Measurements from ENCODE around the gene GTPBP10.

Gene GTPBP10

GRCh38 chr7:90401989-90402388 is 55.5 kb downstream of the GTPBP10 start:
- Histone ChIP-seq H4K91ac (ENCODE audit: low read depth, low read length, poor library complexity) (no peak overlapping the region), H3K9ac (ENCODE audit: low read depth, low read length, poor library complexity) (no peak overlapping the region), H2BK15ac (ENCODE audit: low read length) (no peak overlapping the region), H4K8ac (ENCODE audit: low read depth, low read length) (no peak overlapping the region), H3K18ac (ENCODE audit: low read length) (no peak overlapping the region), H2BK12ac (ENCODE audit: low read length) (no peak overlapping the region), H3K4ac (ENCODE audit: low read length) (no peak overlapping the region), H2BK5ac (ENCODE audit: low read length) (no peak overlapping the region), H2BK120ac (ENCODE audit: low read depth, low read length) (no peak overlapping the region), H3K4me1 (ENCODE audit: control insufficient read depth in 2 of 2, insufficient read depth in 1 of 2, low read depth in 1 of 2, low read length in 2 of 2) (no peaks in the 10 kb centered on the region), H3K23ac (ENCODE audit: low read depth, low read length, poor library complexity) (no peak overlapping the region), H3K4me3 (ENCODE audit: low read length in 2 of 2) (no peak overlapping the region), H2AK5ac (ENCODE audit: low read depth, low read length) (no peak overlapping the region), H3K79me1 (ENCODE audit: low read depth, low read length) (no peaks in the 10 kb centered on the region), H3K36me3 (replicated peaks in 1 of 2; ENCODE audit: control insufficient read depth in 2 of 2, insufficient read depth in 2 of 2, low read length in 2 of 2) (peaks cover 1 to 22% of the 10 kb centered on the region in 2 donors), H3K9me3 (replicated peaks in 1 of 2; ENCODE audit: control insufficient read depth in 2 of 2, insufficient read depth in 1 of 2, low read depth in 1 of 2, low read length in 2 of 2) (no peaks in the 10 kb centered on the region), H3K27ac (replicated peaks; ENCODE audit: low read length) (no peak overlapping the region), H3K14ac (ENCODE audit: low read length) (no peak overlapping the region), H3K4me2 (ENCODE audit: insufficient read depth, low read length, poor library complexity, severe bottlenecking) (no peak overlapping the region), H2AFZ (ENCODE audit: low read length) (peak overlapping the region; percentile 11), H3K27me3 (ENCODE audit: control insufficient read depth in 3 of 3, insufficient read depth in 3 of 3, low read depth in 1 of 3, low read length in 3 of 3) (peaks cover 0 to 3% (median 0%) of the 10 kb centered on the region in 3 experiments)
- no CpG with 5 or more reads among the region's 4 CpGs for WGBS, 2 donors (ENCODE audit: extremely low coverage in 2 of 2, insufficient read length in 2 of 2, insufficient replicate concordance in 1 of 2)
- DNase-seq (ENCODE audit: low spot score): no peak

GRCh38 chr7:90402785-90403173 is 56.3 kb downstream of the GTPBP10 start:
- no peak overlapping the region for H2AK5ac ChIP-seq (ENCODE audit: low read depth, low read length)
- H3K4me2 ChIP-seq (ENCODE audit: insufficient read depth, low read length, poor library complexity, severe bottlenecking): peak overlapping the region; percentile 26
- H2BK5ac ChIP-seq (ENCODE audit: low read length): no peak overlapping the region
- no peak overlapping the region for H3K9ac ChIP-seq (ENCODE audit: low read depth, low read length, poor library complexity)
- no peak overlapping the region for H4K91ac ChIP-seq (ENCODE audit: low read depth, low read length, poor library complexity)
- H3K18ac ChIP-seq (ENCODE audit: low read length): no peak overlapping the region
- no peak overlapping the region for H3K23ac ChIP-seq (ENCODE audit: low read depth, low read length, poor library complexity)
- H2BK120ac ChIP-seq (ENCODE audit: low read depth, low read length): no peak overlapping the region
- no peak overlapping the region for H3K14ac ChIP-seq (ENCODE audit: low read length)
- no peak overlapping the region for H3K27ac ChIP-seq (replicated peaks; ENCODE audit: low read length)
- H4K8ac ChIP-seq (ENCODE audit: low read depth, low read length): no peak overlapping the region
- H2BK12ac ChIP-seq (ENCODE audit: low read length): no peak overlapping the region
- H3K36me3 ChIP-seq (replicated peaks in 1 of 2; ENCODE audit: control insufficient read depth in 2 of 2, insufficient read depth in 2 of 2, low read length in 2 of 2): peaks cover 4 to 30% of the 10 kb centered on the region in 2 donors
- no peak for DNase-seq (ENCODE audit: low spot score)
- no CpG with 5 or more reads among the region's 1 CpG for WGBS, 2 donors (ENCODE audit: extremely low coverage in 2 of 2, insufficient read length in 2 of 2, insufficient replicate concordance in 1 of 2)
- H2AFZ ChIP-seq (ENCODE audit: low read length): peak overlapping the region; percentile 89
- H2BK15ac ChIP-seq (ENCODE audit: low read length): no peak overlapping the region
- no peaks in the 10 kb centered on the region for H3K9me3 ChIP-seq (replicated peaks in 1 of 2; ENCODE audit: control insufficient read depth in 2 of 2, insufficient read depth in 1 of 2, low read depth in 1 of 2, low read length in 2 of 2)
- H3K4me1 ChIP-seq (ENCODE audit: control insufficient read depth in 2 of 2, insufficient read depth in 1 of 2, low read depth in 1 of 2, low read length in 2 of 2): no peaks in the 10 kb centered on the region
- peaks cover 0 to 3% (median 0%) of the 10 kb centered on the region in 3 experiments for H3K27me3 ChIP-seq (ENCODE audit: control insufficient read depth in 3 of 3, insufficient read depth in 3 of 3, low read depth in 1 of 3, low read length in 3 of 3)
- H3K4me3 ChIP-seq (ENCODE audit: low read length in 2 of 2): peak overlapping the region in 1 of 2 donors; percentile 72
- H3K4ac ChIP-seq (ENCODE audit: low read length): no peak overlapping the region
- no peaks in the 10 kb centered on the region for H3K79me1 ChIP-seq (ENCODE audit: low read depth, low read length)

DNA sequence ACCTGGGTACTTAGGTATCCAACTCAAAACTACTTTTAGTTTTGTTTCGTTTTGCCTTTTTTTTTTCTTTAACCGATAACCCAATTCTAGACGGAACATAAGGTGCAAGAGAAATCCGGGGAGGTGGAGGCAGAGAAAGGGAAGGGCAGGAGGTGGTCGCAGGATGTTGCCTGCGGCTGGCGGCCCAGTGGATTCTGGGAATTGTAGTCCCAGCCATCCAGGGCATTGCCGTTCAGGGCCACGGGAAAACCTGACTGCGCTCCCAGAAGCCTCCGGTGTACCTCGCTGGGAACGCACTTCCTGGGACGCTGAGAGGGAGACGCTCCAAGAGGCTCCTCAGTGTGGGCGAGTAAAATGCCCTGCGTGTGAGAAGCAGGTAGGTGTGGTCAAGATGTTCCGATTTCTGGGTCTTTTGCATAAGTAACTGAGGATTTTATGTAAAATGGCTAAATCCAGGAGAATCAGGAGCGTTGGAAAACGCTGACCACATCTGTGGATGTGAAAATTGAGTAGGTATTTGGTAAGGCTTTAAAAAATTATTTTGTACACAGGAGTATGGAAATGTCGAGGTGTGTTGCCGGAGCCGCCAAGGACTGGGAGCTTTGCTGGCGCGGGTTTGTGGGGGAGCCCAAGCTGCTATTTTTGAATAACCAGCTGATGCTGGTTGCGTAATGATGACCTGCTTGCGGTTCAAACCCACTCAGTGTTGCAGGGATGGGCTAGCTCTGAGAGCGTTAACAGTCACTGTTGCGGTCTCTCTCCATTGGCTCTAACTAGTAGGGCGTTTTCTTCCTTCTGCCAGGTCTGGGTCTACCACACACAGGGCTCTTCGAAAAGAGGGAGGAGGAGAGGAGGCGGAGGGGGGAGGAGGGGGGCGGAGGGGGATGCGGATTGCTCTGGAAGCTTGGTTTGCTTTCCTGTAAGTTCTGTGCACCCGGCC is 56.9 kb downstream of the GTPBP10 start, which contains the start of gene CLDN12:
Gene CLDN12, plus strand, starts transcription at position 288 of the 940 bp plus-strand sequence. CDS start 9,216 bp downstream, outside the sequence.
- Histone ChIP-seq H2AK5ac (ENCODE audit: low read depth, low read length) (no peak within 1 kb of the TSS), H3K23ac (ENCODE audit: low read depth, low read length, poor library complexity) (no peak within 1 kb of the TSS), H2AFZ (ENCODE audit: low read length) (peak within 1 kb of the TSS; percentile 89), H2BK15ac (ENCODE audit: low read length) (no peak within 1 kb of the TSS), H3K4me1 (ENCODE audit: control insufficient read depth in 2 of 2, insufficient read depth in 1 of 2, low read depth in 1 of 2, low read length in 2 of 2) (no peaks in the 10 kb centered on the region), H3K4ac (ENCODE audit: low read length) (no peak within 1 kb of the TSS), H2BK12ac (ENCODE audit: low read length) (no peak within 1 kb of the TSS), H4K8ac (ENCODE audit: low read depth, low read length) (no peak within 1 kb of the TSS), H3K18ac (ENCODE audit: low read length) (no peak within 1 kb of the TSS), H3K4me2 (ENCODE audit: insufficient read depth, low read length, poor library complexity, severe bottlenecking) (peak within 1 kb of the TSS; percentile 53), H3K36me3 (replicated peaks in 1 of 2; ENCODE audit: control insufficient read depth in 2 of 2, insufficient read depth in 2 of 2, low read length in 2 of 2) (peaks cover 4 to 37% of the 10 kb centered on the region in 2 donors), H2BK120ac (ENCODE audit: low read depth, low read length) (no peak within 1 kb of the TSS), H3K4me3 (ENCODE audit: low read length in 2 of 2) (peak within 1 kb of the TSS; percentile 72 to 89), H4K91ac (ENCODE audit: low read depth, low read length, poor library complexity) (no peak within 1 kb of the TSS), H3K14ac (ENCODE audit: low read length) (no peak within 1 kb of the TSS), H3K27ac (replicated peaks; ENCODE audit: low read length) (peak within 1 kb of the TSS; percentile 72), H3K27me3 (ENCODE audit: control insufficient read depth in 3 of 3, insufficient read depth in 3 of 3, low read depth in 1 of 3, low read length in 3 of 3) (peaks cover 0 to 3% (median 0%) of the 10 kb centered on the region in 3 experiments), H3K9me3 (replicated peaks in 1 of 2; ENCODE audit: control insufficient read depth in 2 of 2, insufficient read depth in 1 of 2, low read depth in 1 of 2, low read length in 2 of 2) (no peaks in the 10 kb centered on the region), H2BK5ac (ENCODE audit: low read length) (no peak within 1 kb of the TSS), H3K9ac (ENCODE audit: low read depth, low read length, poor library complexity) (no peak within 1 kb of the TSS), H3K79me1 (ENCODE audit: low read depth, low read length) (no peaks in the 10 kb centered on the region)
- peak; percentile 69 for DNase-seq (ENCODE audit: low spot score)
- no CpG with 5 or more reads among the region's 35 CpGs for WGBS, 2 donors (ENCODE audit: extremely low coverage in 2 of 2, insufficient read length in 2 of 2, insufficient replicate concordance in 1 of 2)

DNA sequence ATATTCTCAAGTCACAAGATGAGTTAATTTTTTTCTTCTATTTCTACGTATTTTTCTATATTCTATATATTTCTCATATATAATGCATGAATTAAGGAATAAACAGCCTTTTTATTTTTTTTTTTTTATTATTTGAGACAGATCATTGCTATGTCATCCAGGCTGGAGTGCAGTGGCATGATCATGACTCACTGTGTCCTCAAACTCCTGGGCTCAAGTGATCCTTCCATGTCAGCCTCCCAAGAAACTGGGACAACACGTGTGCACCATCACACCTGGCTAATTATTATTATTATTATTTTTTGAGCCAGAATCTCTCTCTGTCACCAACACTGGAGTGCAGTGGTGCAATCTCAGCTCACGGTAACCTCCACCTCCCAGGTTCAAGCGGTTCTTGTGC is 58.3 kb downstream of the GTPBP10 start:
- H3K4me2 ChIP-seq (ENCODE audit: insufficient read depth, low read length, poor library complexity, severe bottlenecking): no peak overlapping the region
- no peaks in the 10 kb centered on the region for H3K9me3 ChIP-seq (replicated peaks in 1 of 2; ENCODE audit: control insufficient read depth in 2 of 2, insufficient read depth in 1 of 2, low read depth in 1 of 2, low read length in 2 of 2)
- H4K8ac ChIP-seq (ENCODE audit: low read depth, low read length): no peak overlapping the region
- no peak overlapping the region for H2BK15ac ChIP-seq (ENCODE audit: low read length)
- no peak for DNase-seq (ENCODE audit: low spot score)
- no peak overlapping the region for H2AFZ ChIP-seq (ENCODE audit: low read length)
- no peak overlapping the region for H2BK120ac ChIP-seq (ENCODE audit: low read depth, low read length)
- no peak overlapping the region for H2BK12ac ChIP-seq (ENCODE audit: low read length)
- H3K18ac ChIP-seq (ENCODE audit: low read length): no peak overlapping the region
- WGBS, 2 donors (ENCODE audit: extremely low coverage in 2 of 2, insufficient read length in 2 of 2, insufficient replicate concordance in 1 of 2): 100% methylated on average over 1 of the region's 4 CpGs; no CpG with 5 or more reads in 1 of the 2 donors
- peaks cover 4 to 49% of the 10 kb centered on the region in 2 donors for H3K36me3 ChIP-seq (replicated peaks in 1 of 2; ENCODE audit: control insufficient read depth in 2 of 2, insufficient read depth in 2 of 2, low read length in 2 of 2)
- no peak overlapping the region for H3K4ac ChIP-seq (ENCODE audit: low read length)
- no peaks in the 10 kb centered on the region for H3K79me1 ChIP-seq (ENCODE audit: low read depth, low read length)
- H3K4me3 ChIP-seq (ENCODE audit: low read length in 2 of 2): no peak overlapping the region
- no peak overlapping the region for H3K27ac ChIP-seq (replicated peaks; ENCODE audit: low read length)
- peaks cover 0 to 3% (median 0%) of the 10 kb centered on the region in 3 experiments for H3K27me3 ChIP-seq (ENCODE audit: control insufficient read depth in 3 of 3, insufficient read depth in 3 of 3, low read depth in 1 of 3, low read length in 3 of 3)
- no peak overlapping the region for H3K14ac ChIP-seq (ENCODE audit: low read length)
- no peak overlapping the region for H2AK5ac ChIP-seq (ENCODE audit: low read depth, low read length)
- H4K91ac ChIP-seq (ENCODE audit: low read depth, low read length, poor library complexity): no peak overlapping the region
- no peak overlapping the region for H3K23ac ChIP-seq (ENCODE audit: low read depth, low read length, poor library complexity)
- no peaks in the 10 kb centered on the region for H3K4me1 ChIP-seq (ENCODE audit: control insufficient read depth in 2 of 2, insufficient read depth in 1 of 2, low read depth in 1 of 2, low read length in 2 of 2)
- no peak overlapping the region for H3K9ac ChIP-seq (ENCODE audit: low read depth, low read length, poor library complexity)
- H2BK5ac ChIP-seq (ENCODE audit: low read length): no peak overlapping the region

All from neuronal stem cell (in vitro differentiated cells).